ENCODE measurements around the gene OR51E2.
"Not testable (repeated sequence)": the region's sequence is repeated elsewhere in the genome, so short reads cannot be mapped to it uniquely, and the experiment has no call there.

OR51E2 gene, protein sequence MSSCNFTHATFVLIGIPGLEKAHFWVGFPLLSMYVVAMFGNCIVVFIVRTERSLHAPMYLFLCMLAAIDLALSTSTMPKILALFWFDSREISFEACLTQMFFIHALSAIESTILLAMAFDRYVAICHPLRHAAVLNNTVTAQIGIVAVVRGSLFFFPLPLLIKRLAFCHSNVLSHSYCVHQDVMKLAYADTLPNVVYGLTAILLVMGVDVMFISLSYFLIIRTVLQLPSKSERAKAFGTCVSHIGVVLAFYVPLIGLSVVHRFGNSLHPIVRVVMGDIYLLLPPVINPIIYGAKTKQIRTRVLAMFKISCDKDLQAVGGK

DNA sequence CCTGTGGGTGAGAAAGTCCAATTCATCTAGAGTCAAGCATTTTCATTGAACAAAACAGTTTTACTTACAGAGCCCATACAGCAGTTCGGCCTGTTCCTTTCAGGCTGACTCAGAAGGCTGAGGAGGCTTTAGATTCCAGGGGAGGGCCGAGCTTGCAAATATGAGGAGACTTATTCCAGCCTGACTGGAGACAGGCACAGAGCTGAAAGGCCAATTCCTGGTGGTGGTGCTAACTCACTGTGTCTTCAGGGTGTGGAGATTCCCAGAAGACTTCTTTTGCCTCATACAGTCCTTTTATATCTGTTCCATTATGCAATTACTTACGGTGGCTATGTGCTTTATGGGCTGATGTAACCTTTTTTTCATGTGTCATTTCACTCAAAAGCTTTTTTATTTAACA lies at the start of gene OR51E2:
Gene OR51E2, minus strand, starts transcription at position 269 of the 400 bp plus-strand sequence. CDS start 15,142 bp downstream, outside the sequence.
- H3K27ac ChIP-seq, result no peak within 1 kb of the TSS
- no peak for TF ChIP-seq CTCF (conservative IDR thresholded peaks at IDR 0.05)

DNA sequence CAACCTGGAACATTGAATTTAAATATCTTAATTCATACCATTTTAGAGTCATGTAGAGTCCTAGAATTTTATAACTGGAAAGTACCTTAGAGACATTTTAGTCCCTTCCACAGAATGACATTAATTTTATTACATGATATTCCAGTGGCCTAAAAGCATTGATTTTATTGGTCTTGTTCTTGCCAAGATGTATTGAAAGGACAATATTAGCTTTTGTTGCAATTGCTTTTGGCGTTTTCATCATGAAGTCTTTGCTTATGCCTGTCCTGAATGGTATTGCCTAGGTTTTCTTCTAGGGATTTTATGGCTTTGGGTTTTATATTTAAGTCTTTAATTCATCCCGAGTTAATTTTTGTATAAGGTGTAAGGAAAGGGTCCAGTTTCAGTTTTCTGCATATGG lies 43.1 kb upstream of the OR51E2 start:
- no peak for TF ChIP-seq CTCF (conservative IDR thresholded peaks at IDR 0.05)
- peak overlapping the region; percentile 84 for H3K27ac ChIP-seq

DNA sequence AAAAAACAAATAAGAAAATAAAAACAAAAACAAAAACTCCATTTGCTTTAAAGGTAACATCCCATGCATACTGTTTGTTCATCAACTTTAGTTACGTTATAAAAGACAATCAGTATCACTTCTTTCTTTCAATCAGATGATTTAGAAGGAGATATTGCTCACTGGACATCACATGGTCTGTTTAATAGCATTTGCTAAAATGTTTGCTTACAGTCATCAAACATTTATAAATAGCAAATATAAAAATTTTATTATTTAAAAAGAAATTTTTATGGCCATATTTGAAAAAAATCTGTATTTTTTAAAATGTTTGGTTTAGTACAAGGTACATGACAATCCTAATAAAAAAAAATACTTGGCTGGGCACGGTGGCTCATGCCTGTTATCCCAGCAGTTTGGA lies 29.5 kb upstream of the OR51E2 start:
- TF ChIP-seq CTCF (conservative IDR thresholded peaks at IDR 0.05), result no peak
- peak overlapping the region; percentile 87 for H3K27ac ChIP-seq

DNA sequence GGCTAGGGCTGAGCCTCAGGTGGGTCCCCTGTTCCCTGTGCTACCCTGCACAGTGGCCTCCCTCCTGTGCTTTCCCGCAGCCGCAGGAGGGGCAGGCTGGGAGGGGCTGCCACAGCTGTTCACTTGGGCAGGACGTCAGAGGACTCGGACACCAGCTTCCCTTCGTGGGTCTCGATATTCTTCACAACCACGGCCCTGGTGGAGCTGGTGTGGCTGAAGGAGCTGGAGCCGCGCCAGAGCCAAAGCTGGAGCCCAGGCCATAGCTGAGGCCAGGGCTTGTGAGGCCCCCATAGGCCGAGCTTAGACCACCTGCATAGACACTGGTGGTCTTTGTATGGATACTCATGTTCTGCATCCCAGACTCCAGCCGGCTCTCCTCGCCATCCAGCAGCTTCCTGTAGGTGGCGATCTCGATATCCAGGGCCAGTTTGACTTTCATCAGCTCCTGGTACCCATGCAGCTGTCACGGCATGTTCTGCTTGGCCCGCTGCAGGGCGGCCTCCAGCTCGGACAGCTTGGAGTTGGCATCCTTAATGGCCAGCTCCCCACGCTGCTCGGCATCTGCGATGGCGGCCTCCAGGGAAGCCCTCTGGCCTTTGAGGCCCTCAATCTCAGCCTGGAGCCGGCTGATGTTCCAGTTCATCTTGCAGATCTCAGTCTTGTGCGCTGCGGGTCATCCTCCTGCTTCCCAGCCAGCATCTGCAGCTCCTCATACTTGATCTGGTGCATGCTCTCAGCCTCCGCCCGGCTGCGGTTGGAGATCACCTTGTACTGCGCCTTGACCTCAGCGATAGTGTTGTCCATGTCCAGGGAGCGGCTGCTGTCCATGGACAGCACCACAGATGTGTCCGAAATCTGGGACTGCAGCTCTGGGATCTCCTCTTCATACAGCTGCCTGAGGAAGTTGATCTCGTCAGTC lies 25.2 kb upstream of the OR51E2 start:
- not testable (repeated sequence) for H3K27ac ChIP-seq

- TF ChIP-seq CTCF (conservative IDR thresholded peaks at IDR 0.05), result no peak
These were observed 16.6 kb upstream of the OR51E2 start for GRCh38 chr11:4714300-4714699.

DNA sequence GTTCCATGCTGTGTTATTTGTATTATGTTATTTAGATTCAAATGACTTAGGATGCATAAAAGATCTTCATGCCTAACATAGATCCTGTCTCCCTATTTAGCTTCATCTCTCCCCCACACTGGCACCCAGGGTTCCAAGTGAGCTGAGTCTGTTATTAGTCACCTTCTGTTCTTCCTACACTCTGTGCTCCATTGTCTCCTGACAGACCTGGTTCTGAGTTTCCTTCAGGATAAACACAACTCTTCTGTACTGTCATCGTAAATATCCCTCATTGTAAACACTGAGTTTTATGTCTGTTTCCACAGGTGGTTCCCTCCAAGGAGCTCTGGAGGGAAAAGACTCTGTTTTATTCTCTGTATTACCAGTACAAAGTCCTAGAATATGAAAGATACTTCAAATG lies 15.6 kb upstream of the OR51E2 start:
- no peak for TF ChIP-seq CTCF (conservative IDR thresholded peaks at IDR 0.05)
- H3K27ac ChIP-seq, result peak overlapping the region; percentile 53

More at GRCh38 chr11:4714300-4714699, 16.6 kb upstream of the OR51E2 start:
- no peak overlapping the region; the same call in 1 of the 2 replicates for H3K27ac ChIP-seq

- TF ChIP-seq CTCF (conservative IDR thresholded peaks at IDR 0.05), result no peak
- peak overlapping the region; percentile 88 for H3K27ac ChIP-seq
These were observed 7.2 kb upstream of the OR51E2 start for GRCh38 chr11:4704790-4705334.

Measured in VCaP (cell line).